Adrenal gland (tissue), 5 donors: Measurements from ENCODE around the gene KDR.

ENCODE experiments used
- POLR2A ChIP-seq, 2 donors: fragments of 450-650 bp; IDR thresholded peaks; one replicate each; pipeline ENCODE4 v1.6.1; 2017; ENCODE audit warnings: antibody characterized with exemption in 2 of 2, mild to moderate bottlenecking in 2 of 2, moderate library complexity in 1 of 2
- TF ChIP-seq, protein P1 (sequence below), 6 experiments: fragments of 450-650 bp in 4 of 6; fragments of 200-600 bp in 2 of 6; sonication (generic) in 1 of 6; IDR thresholded peaks; 1 replicate in 5 of 6; 2 replicates in 1 of 6; pipeline versions ENCODE4 v1.5.1 to v1.8.0; 2016 to 2021; ENCODE audit warnings: antibody characterized with exemption in 6 of 6, mild to moderate bottlenecking in 2 of 6, moderate library complexity in 1 of 6
- donor health status: DM: no; HTN: no; CAD: no.

DNA sequence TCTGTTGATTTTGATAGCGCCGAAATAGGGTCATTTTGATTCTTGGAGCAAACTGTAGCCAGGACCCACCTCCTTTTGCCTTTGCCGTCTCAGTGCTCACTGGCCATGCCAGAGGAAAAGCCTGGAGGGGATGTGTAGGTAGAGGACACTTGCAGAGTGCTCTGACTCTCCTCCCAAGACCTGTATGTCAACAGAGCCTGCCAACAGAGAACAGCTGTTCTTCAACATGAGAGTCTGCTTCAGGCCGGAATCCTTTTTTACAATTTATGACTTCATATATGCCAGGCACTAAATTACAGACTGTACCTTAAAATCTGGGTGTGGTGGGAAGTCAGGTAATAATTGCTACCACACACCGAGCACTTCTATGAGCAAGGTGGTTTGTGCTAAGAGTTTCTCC, 94.2 kb downstream of the KDR start:
- TF ChIP-seq, protein P1, sequence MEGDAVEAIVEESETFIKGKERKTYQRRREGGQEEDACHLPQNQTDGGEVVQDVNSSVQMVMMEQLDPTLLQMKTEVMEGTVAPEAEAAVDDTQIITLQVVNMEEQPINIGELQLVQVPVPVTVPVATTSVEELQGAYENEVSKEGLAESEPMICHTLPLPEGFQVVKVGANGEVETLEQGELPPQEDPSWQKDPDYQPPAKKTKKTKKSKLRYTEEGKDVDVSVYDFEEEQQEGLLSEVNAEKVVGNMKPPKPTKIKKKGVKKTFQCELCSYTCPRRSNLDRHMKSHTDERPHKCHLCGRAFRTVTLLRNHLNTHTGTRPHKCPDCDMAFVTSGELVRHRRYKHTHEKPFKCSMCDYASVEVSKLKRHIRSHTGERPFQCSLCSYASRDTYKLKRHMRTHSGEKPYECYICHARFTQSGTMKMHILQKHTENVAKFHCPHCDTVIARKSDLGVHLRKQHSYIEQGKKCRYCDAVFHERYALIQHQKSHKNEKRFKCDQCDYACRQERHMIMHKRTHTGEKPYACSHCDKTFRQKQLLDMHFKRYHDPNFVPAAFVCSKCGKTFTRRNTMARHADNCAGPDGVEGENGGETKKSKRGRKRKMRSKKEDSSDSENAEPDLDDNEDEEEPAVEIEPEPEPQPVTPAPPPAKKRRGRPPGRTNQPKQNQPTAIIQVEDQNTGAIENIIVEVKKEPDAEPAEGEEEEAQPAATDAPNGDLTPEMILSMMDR (IDR thresholded peaks at IDR 0.05), result no peak
- no peak for TF ChIP-seq POLR2A (IDR thresholded peaks at IDR 0.05)
